ENCODE data around the gene SANBR. TPM values are rescaled to one million over a fixed set of nuclear protein-coding genes. Genes with fewer than 3 reads are reported as not detected.

SANBR gene
- total RNA-seq, 1 donor from 2014 or later: 9.6 TPM

GRCh38 chr2:61074100-61074499 lies 8.4 kb downstream of the SANBR start:
- intact Hi-C loops (cut with DNase I): no loop called here
- DNase-seq (ENCODE audit: low spot score): no peak

- DNase-seq (ENCODE audit: low spot score): no peak
- intact Hi-C loops (cut with DNase I): no loop called here
Measured at GRCh38 chr2:61085883-61086282, 20.2 kb downstream of the SANBR start.

DNA sequence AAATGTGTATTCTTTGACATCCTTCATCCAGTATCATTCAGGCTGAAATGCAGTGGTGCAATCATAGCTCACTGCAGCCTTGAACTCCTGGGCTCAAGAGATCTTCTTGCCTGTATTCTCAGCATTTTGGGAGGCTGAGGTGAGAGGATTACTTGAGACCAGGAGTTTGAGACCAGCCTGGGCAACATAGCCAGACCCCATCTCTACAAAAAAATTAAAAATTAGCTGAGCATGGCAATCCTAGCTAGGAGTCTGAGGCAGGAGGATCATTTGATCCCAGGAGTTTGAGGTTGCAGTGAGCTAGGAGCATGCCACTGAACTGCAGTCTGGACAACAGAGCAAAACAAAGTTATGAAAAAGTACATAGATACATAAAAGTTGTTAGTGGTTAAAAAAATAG lies 24.1 kb downstream of the SANBR start:
- intact Hi-C loops (cut with DNase I): no loop called here
- DNase-seq (ENCODE audit: low spot score): no peak

DNA sequence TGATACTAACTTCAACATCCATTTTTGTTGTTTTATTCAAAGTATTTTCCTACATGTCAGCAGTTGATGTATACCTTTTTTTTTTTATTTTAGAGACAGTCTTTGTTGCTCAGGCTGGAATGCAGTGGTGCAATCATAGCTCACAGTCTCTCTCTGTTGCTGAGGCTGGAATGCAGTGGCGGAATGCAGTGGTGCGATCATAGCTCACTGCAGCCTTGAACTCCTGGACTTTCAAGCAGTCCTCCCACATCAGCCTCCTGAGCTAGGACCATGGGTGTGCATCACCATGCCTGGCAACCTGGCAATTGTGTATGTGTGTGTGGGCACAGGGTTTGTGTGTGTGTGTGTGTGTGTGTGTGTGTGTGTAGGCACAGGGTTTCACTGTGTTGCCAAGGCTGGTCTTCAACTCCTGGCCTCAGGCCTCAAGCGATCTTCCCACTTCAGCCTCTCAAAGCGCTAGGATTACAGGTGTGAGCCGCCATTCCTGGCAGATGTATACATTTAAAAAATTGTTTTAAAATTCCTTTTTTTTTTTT lies 24.8 kb downstream of the SANBR start:
- intact Hi-C loops (cut with DNase I): no loop called here
- DNase-seq (ENCODE audit: low spot score): no peak

- intact Hi-C loops (cut with DNase I): no loop called here
- DNase-seq (ENCODE audit: low spot score): no peak
Measured at GRCh38 chr2:61091485-61091884, 25.8 kb downstream of the SANBR start.

- no peak for DNase-seq (ENCODE audit: low spot score)
- intact Hi-C loops (cut with DNase I): no loop called here
Measured at GRCh38 chr2:61096438-61096837, 30.8 kb downstream of the SANBR start.

GRCh38 chr2:61100801-61101200 lies 35.1 kb downstream of the SANBR start:
- intact Hi-C loops (cut with DNase I): no loop called here

GRCh38 chr2:61109291-61109690 lies 43.6 kb downstream of the SANBR start:
- no peak for DNase-seq (ENCODE audit: low spot score)
- intact Hi-C loops (cut with DNase I): no loop called here

More at GRCh38 chr2:61100801-61101200, 35.1 kb downstream of the SANBR start:
- DNase-seq (ENCODE audit: low spot score): no peak

DNA sequence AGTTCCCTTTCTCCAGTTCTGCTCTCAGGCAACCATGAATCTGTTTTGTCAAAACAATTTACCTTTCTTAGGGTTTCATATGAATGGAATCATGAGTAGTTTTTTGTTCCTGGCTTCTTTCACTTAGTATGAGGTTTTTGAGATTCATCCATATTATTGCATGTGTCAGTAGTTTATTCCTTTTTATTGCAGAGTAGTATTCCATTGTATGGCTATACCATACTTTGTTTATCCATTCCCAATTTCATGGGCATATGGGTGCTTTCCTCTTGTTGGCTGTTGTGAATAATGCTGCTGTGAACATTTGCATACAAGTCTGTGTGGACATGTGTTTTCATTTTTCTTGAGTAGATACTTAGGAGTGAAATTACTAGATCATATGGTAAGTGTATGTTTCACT lies 46.0 kb downstream of the SANBR start:
- no peak for DNase-seq (ENCODE audit: low spot score)
- intact Hi-C loops (cut with DNase I): no loop called here

DNA sequence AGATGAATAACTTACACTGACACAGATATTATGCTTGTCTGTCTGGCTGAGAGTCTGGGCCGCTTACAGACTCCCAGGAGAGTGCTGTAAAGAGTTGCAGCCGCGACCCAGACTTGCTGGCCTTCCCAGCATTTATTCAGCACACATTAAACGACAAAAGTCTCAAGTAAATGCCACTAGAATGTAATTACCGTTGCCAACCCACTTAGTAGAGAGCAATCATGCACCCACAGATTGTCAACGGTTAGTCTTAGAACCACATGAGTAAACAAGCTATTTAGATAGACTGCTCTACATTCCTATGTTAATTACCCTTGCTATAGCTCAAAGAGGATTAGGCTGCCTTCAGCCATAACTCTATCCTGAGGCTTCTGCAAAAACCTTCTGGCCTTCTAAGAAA lies 48.5 kb downstream of the SANBR start:
- no peak for DNase-seq (ENCODE audit: low spot score)
- intact Hi-C loops (cut with DNase I): no loop called here

Other genes with a start within 250 kb of the SANBR start
- gene REL, start 184.3 kb upstream of the SANBR start, total RNA-seq: 5.7 TPM
- 24.0 TPM for gene PEX13, start 48.2 kb upstream of the SANBR start, total RNA-seq
- gene PUS10, start 47.6 kb upstream of the SANBR start, total RNA-seq: 3.3 TPM
- 31.7 TPM for gene C2orf74, start 96.3 kb downstream of the SANBR start, total RNA-seq